G401.6 (cell line): Measurements from ENCODE around the gene GAREM1.
"Not testable (repeated sequence)": the region's sequence is repeated elsewhere in the genome, so short reads cannot be mapped to it uniquely, and the experiment has no call there.

ENCODE experiments used
- FAIRE-seq: peaks from 2 replicates; lab custom pipeline; 2012; peaks lifted over from hg19 to GRCh38; lab: Jason Lieb, UNC

GAREM1 gene

DNA sequence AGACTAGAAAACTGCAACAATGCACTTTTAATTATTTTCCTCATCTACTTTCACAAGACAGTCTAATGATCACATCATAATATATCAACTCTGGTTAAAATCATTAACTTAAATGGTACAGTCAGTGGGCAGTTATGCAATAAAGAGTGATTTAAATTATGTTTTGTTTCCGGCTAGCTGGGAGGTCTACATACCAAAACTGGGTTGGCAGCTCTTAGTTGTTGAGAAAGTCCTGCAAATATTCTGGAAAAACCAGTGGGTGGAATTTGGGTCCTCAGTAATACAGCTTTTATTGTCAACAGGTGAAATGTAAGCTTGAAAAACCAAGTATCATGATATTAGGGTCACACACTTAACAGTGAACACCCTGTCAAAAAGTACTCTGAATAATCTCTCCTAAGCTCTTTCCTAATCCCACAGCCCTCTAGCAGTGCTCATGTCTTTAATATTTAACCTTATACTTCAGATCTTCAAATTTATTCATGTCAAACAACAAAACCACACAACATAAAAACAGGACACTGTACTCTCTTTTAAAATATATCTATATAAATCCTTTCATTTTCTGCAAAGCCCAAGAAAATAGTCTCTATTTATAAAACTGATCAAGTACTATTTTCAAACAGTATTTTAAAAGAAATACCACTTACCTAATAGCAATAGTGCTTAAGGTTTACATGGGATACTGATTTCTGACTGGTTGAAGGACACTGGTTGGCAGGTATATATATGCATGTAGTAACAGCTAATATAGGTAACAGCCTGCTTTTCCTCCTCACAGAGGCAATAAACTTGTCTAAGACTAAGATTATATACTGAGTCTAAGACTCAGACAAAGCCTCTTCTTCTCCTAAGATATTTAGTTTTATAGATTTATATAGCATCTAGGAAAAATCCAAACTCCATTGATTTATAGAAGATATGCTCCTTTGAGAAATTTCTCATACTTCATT lies 103.8 kb downstream of the GAREM1 start:
- no peak for FAIRE-seq

DNA sequence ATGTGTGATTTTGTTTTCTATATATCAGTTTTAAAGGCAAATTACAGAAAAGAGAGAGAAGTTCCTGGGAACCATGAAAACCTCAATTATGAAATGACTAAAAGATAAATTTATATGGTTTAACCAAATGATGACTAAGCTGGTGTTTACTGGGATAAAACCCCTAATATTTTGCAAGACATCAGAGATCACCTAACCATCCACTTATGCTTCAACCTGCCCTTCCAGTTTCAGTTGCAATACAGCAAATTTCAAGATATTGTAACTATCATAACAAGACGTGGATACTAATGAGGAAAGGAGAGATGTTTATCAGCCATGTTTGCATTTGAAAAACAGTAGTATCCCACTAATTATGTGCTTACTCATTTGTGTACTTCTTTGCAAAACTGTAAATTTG lies 108.2 kb downstream of the GAREM1 start:
- no peak for FAIRE-seq

DNA sequence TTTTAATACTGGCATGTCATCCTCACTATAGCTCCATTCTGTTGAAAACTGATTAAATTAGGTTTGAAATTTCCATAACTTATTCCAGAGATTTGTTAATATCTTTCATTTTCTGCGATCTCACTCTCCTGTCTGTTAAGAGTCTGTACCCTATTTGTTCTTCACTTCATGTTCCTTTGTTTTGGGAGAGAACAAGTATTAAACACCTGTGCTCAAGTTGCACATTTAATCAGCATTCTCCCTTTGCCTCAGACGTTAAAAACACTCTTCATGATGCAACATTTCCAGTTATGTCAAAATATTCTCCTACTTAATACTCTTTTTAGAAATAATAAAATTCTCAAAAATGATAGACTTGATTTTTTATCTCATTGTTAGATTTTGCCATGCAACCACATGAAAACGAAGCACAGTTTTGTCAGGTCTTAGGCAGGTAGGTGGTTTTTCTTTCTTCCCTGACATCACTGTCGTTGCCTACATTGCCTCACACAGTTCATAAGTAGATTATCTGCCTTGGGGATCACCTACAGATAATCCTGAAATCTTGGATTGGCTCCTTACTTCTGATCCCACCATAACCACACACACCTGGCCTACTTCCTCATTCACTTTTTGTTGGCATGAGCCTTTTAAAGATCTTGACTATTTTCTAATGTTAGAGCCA lies 109.9 kb downstream of the GAREM1 start:
- no peak for FAIRE-seq

DNA sequence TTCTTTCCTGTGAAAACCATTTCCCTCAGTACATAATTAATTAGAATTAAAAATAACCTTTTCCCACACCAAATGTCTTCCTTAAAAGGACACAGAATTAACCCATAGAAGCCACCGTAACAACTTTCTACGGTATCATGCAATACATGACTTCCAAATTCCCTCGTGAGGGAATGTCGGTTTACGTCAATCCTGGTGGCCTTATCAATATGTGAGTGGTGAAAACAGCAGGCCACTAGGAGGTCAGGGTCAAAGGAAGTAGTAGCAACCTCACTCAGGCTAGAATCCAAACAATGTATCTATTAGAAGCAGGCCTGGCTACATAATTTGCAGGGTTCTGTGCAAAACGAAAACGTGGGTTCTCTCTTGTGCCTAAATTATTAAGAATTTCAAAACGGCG lies 112.2 kb downstream of the GAREM1 start:
- FAIRE-seq = no peak

DNA sequence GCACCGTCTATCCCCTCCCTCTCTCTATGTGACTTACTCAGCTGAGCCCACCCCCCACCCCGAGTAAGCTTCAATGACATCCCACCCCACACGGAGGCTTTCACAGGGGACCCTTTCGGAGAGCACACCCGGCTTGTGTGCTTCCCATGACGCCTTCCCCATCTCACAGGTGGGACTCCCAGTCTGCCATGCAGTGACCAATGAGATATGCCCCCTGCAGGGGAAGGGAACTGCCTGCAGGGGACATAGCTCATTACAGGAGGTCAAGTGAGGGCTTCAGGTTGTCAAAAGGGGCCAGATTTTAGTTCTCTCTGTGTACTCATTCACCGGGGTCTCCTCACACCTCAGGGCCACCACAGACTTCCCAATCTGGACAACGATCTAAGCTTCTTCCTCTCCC lies 112.6 kb downstream of the GAREM1 start:
- FAIRE-seq = no peak

DNA sequence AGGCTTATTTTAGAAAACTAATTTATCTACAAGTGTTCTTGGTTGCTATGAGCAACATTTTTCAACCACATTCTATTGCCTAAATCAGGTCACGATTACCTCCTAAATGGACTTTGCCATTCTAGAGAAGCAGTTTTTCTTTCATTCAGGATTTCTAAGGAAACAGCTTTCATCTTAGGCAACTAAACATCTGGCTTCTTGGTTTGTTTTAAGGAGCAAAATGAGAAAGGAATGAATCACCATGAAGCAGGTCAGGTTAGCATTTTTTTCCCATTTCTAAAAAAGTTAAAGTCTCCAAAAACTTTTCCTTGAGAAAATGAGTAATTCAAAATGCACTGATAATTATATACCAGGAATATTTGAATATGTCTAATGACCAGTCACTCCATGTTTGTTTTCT lies 114.8 kb downstream of the GAREM1 start:
- no peak for FAIRE-seq

DNA sequence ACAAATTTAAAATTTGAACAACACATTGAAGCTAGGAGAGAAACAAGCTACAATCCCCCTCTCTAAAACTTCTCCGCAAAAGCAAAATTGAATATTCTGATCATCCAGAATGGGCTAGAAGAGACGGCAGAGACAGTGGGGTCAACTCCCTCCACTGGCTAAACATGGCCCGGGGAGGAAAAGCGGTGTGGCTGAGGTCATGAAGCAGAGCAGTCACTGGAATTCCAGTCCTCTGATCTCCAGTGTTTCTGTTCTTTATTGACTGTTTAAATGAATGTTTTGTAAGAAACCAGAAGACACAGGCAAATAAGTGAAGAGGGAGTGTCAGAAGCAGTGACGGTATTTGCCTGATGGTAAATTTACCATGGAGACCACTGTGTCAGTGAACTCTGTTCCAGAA lies 116.2 kb downstream of the GAREM1 start:
- no peak for FAIRE-seq

DNA sequence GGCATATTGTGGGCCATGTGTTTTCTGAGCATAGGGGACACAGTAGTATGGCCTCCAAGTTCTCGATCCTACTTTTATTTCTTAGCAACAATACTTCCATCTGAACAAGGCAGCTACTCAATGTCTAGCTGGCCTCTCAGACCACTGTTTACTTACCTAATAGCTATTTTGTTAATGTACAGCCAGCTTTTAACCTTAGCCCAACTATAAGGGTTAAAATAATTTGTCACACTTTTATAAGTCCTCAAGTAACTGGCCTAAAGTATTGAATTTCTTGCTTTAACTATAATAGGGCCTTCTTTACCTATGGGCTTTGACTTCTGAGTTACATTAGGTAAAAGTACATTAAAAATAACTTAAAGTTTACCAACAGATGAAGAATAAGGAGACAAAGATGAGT lies 117.4 kb downstream of the GAREM1 start:
- no peak for FAIRE-seq

DNA sequence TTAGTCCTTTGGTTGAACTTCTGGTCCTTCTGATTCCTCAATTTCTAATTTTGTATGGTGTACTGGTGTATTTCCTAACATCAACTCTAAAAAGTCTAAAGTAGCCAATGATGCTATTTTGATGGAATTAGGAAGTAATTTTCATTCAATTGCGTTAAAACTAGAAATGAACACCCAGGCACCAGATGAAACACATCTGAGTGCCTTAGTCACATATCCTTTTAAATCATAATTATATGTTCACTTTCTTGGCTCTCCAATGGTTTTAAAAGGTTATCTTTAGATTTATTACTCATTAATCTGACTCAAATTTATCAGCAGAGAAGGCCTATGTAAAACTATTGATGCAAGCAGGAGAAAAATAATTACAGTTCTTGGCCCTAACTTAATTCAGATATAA lies 119.7 kb downstream of the GAREM1 start:
- FAIRE-seq = no peak

DNA sequence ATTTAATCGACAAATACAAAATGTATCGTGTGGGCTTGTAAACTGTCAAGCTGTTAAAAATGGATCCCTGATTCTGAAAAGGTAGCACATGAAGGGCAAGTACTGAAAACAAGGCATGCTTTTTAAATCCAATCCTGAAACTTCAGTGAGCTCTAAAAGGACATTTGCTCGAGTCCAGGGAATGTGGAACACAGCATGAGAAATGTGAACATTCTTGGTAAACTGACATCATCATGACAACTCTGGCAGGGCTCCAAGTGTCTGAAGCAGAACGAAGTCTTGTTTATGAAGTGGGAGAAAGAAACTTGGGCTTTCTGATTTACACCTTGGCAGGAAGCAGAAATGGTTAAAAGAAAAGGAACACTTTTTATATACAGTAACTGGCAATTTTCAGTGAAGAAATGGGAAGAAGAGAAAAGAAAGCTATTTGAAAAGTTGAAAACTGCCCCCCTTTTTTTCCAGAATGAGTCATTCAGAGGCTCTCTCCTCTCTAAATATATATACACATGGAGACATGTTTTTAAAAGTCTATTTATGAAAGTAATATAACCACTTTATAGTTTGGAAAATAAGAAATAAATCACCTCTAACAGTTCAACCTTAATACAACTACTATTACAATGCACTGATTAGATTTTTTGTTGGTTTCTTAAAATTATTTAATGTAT lies 120.8 kb downstream of the GAREM1 start:
- FAIRE-seq = no peak

DNA sequence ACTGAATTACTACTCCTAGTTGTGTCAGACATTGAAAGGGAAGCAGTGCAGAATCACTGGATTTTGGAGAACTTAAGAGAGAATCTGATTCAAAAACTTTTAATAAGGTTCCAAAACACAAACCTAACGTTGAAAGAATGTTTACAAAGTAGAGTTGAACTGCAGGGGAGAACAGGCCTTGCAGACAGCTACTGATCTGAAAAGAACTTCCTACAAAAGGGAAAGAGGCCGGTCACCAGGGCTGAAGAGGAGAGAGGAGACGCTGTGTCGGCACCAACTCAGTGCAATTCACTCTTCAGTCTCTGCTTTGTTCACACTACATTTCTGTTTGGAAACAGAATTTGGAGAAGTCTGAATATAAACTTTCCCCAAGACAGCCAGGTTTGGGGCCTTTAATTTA lies 124.0 kb downstream of the GAREM1 start:
- FAIRE-seq = no peak

DNA sequence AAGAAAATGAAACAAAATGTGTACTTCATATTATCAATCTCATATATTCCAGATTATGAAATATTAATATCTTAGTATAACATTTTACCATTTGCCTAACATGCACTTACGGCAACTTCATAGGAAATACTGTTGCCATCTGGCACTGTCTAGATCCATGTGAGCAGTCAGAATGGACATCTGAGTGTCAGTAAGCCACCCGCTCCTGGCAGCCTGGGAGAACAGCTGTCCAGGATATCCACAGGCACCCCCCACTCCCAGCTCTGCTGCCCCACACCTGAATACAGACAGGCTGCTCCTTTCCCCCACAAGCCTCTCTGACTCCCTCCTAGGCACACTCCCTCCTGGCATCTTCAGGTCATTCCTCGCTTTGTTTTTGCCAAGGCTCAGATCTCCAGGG lies 127.0 kb downstream of the GAREM1 start:
- no peak for FAIRE-seq

DNA sequence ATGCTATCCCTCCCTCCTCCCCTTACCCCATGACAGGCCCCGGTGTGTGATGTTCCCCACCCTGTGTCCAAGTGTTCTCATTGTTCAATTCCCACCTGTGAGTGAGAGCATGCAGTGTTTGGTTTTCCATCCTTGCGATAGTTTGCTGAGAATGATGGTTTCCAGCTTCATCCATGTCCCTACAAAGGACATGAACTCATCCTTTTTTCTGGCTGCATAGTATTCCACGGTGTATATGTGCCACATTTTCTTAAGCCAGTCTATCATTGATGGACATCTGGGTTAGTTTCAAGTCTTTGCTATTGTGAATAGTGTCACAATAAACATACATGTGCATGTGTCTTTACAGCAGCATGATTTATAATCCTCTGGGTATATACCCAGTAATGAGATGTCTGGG lies 129.6 kb downstream of the GAREM1 start:
- FAIRE-seq = not testable (repeated sequence)

DNA sequence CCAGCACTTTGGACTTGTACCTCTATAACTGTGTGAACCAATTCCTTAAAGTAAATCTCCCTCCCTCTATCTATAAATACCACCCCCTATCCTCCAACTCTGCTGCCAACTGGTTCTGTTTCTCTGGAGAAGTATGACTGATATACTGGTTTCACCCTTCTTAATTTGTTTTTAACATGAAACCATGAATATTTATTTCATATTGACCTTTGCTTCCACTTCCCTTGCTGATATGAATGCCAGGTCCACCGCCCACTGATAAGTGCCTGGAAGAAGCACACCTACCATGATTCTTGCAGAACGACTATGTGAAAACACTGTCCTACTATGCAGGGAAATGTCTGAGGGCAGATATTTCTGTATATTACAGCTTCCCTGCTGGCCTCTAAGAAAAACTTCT lies 131.6 kb downstream of the GAREM1 start:
- FAIRE-seq = no peak

DNA sequence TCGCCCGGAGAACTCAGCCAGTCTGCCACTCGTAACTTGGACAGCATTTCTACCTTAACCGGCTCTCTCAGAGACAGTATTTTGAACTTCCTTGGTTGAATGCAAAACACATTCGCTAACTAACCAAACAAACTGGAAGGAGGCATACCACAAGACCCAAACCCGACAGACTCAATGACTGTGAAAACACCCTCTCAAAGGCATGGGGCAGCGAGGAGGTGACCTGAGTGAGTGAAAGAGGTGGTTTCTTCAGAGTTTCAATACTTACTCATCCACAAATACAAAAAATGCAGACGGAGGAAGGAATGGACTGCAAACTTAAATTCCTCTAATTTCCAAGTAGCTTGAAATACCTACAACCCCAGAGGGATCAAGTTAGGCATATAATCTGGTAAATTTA lies 132.9 kb downstream of the GAREM1 start:
- FAIRE-seq = no peak

DNA sequence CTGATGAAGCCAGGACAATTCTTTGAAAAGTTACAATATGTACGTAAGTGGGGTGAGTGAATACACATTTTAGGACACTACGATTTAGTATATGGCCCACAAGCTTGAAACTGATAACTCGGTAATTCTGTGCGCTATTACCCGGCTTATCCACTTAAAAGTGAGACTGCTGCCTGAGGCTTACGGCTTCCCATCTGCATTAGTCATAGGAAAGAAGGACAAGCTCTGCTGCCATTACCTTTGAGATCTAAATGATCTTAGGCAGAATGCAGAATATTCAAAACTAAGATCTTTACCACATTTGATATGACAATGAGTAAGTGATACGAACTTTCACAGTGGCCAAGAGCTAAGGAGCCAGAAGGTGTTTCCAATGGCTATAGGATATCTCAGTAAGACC lies 133.3 kb downstream of the GAREM1 start:
- no peak for FAIRE-seq

DNA sequence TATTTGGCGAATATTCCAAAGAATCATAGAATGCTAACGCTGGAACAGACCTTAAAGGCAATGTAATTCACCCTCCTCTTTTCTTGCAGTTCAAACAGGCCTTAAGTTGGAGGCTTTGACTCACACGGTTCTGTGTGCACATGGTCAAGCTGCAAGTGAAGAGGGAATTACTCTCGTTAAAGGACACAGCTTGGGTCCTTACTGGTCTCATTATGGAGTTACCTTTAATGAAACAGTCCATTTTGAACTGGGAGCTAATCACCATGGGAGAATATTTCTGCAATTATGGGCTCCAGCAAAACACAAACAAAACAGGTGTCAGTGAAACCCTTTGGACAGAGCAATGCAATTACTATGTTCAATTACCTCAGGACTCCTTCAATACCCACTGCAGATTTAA lies 135.5 kb downstream of the GAREM1 start:
- FAIRE-seq = no peak

DNA sequence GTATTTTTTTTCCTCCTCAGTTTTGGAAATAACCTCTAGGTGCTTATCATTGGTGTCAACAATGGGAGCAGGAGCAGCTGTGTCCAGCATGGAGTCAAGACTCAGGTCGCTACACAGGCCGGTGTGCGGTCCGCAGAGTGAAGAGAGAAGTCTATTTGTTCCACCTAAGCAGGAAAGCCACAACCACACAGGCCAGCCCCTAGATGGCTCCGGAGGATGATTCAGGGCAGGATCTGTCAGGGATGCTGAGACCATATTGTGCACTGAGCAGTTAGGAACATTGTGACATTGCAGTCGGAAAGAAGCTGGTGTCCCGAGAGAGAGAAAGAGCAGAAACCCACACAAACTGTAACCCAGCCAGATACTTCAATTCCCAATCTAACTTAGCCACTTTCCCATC lies 136.9 kb downstream of the GAREM1 start:
- no peak for FAIRE-seq

DNA sequence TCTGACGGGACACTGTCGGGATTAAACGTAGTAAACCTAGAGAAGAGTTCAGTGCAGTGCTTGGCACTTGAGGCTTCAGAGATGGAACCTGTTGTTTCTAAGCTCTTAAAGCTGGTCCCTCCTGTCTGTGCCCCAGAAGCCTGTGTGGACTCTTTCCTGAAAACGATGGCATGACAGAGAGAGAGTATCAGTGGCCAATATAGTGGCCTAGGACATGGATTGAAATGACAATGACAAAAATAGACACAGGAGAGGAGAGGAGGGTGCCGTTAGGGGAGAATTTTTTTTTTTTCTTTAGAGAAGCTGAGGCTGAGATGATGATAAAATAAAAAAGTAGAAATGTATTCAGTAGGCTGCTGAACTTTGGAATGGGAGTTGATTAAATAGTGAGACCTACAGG lies 138.0 kb downstream of the GAREM1 start:
- no peak for FAIRE-seq

DNA sequence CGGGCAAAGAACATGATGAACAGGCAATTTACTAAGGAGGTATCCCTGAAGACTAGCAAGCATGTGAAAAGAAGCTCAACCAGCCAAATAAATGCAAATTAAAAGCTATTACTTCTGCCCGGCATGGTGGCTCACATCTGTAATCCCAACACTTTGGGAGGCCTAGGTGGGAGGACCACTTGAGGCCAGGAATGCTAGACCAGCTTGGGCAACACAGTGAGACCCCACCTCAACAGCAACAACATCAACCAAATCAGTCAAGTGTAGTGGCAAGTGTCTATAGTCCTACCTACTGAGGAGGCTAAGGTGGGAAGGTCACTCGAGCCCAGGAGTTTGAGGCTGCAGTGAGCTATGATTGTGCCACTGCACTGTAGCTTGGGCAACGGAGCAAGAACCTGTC lies 141.7 kb downstream of the GAREM1 start:
- FAIRE-seq = no peak

DNA sequence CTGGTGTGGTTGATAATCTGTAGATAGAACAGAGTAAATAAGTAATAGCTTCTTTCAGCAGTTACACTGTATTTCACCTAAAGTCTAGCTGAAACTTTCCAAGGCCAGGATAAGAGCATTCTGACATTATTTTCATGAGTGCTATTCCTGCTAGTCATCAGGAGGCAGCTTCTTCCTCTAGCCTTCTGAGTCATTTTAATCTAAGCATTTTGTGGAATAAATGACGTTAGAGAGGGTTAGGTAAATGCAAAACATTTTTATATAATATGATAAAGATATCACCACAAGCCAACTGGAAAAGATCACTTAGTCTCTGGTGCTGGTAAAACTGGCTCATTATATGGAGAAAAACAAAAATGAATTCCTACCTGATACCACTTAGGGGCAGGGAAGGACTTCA lies 142.3 kb downstream of the GAREM1 start:
- no peak for FAIRE-seq

DNA sequence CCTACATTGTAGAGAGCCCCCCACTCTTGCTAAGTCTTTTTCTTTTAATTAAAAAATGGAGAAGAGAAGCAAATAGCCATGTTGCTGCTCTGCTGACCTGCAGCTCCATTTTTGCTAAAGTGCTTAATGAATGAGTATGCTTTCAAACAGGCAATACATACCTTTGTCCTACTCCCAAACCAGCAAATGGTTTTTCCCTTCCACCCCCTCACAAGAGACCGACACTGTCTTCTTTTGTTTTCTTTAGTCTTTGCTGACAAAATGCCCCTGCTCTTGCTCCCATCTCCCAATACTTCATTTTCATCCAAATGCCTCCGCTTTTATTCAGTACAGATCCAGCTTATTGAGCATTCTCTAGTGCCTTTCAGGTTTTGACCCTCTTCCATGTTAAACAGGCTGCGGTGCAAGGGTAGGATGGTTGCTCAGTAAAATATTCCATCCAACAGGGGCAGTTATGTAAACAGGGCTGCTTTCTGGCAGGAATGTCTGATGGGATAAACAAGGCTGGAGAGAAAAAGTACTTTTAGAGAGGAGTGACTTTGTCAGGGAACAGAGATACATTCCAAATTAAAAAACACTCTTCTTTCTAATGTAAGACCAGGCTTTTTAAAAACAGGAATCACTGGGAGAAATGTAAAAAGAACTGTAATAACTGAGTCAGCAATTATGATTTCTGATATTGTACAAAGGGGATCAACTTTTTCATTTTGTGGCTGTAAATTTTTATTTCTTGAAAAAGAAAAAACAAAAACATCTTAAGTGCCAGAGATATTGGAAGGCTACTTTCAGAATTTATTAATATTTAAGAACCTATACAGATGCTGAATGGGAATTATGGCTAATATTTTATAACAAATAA lies 144.0 kb downstream of the GAREM1 start:
- FAIRE-seq = no peak
